Measurements from ENCODE around the gene EOLA1.
A peak's percentile ranks its signal among the peaks of the same experiment; 100 is the strongest.
"Not testable (repeated sequence)": the region's sequence is repeated elsewhere in the genome, so short reads cannot be mapped to it uniquely, and the experiment has no call there.

Gene EOLA1

DNA sequence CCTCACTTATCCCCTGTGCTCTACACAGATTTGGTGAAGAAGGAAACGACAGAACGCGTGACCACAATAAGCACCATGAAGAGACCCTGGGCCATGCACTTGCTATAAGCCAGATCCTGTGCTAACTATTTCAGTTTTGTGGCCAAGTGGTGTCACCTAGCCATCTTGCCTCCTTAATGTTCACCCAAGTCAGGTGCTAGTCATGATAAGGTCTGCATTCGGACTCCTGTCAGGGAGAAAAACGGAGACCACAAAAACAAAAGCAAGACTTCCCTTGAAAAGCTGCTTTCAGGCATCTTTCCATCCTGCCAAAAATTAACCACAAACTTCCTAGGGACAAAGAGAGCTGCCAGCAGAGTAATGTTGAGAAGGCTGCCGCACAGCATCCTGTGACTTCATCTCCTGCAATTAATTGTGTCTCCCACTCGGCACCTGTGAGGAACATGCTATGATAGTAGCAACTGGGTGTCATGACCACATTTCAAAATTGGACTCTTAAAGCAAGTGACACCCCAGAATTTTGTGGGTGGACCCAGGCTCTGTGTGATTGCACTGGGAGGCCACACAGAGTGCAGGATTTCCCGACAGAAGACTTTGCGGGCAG, 26.9 kb upstream of the EOLA1 start:
- peak; percentile 80 for DNase-seq (ENCODE audit: low read depth, low spot score)

DNA sequence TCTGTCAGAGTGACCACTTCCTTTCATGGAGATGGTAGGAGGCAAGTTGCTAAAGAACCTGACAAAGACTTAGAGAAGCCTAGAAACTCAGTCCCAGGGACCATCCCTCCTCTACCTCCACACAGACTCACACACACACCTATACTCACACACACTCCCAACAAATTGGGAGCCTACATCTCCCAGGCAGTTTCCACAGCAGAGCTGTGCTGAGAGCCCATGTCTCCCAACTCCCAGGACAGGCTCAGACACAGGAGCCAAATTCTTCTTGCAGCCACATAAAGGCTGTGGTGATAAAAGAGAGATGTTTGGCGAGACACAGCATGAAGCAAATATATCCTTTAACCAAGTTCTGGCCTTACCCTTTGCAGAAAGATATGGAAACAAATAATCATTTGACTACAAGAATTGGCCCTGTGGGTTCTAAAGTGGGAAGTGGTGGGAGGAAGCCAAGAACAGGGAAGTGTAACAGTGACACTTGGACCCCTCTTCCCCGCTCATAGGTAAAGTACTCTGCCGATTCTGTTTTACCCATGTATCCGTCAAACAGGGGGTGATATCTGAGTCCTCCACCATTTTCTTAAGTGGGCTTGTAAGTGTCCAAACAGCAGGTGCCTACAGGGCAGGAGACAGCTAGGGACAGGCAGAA, 24.7 kb upstream of the EOLA1 start:
- DNase-seq (ENCODE audit: low read depth, low spot score): no peak

DNA sequence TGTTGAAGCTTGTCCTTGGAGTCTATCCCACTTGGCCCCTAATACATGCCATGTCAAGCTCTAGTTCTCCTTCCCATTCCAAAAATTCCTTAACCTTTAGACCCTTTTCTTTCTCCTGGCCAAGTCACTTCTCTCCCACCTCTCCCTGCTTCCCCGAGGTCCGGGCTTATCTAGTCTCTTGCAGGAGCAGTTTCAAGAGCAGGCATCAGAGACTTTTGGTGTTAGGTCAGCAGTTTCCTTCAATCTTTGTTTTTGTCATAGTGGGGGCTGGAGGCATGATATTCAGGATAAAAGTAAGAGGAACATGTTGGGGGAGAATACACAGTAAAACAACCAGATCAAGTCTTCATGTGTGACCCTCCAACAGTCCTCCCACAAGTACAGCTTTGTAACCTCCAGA, 24.2 kb upstream of the EOLA1 start:
- DNase-seq (ENCODE audit: low read depth, low spot score): no peak

DNA sequence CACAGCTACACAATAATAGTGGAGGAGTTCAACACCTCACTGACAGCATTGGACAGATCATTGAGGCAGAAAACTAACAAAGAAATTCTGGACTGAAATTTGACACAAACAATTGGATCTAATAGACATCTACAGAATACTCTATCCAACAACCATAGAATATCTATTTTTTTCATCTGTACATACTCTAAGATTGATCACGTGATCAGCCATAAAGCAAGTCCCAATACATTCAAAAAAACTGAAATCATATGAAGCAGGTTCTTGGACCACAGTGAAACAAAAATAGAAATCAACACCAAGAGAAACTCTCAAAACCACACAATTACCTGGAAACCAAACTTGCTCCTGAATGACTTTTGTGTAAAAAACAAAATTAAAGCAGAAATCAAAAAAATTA, 23.5 kb upstream of the EOLA1 start:
- no peak for DNase-seq (ENCODE audit: low read depth, low spot score)

DNA sequence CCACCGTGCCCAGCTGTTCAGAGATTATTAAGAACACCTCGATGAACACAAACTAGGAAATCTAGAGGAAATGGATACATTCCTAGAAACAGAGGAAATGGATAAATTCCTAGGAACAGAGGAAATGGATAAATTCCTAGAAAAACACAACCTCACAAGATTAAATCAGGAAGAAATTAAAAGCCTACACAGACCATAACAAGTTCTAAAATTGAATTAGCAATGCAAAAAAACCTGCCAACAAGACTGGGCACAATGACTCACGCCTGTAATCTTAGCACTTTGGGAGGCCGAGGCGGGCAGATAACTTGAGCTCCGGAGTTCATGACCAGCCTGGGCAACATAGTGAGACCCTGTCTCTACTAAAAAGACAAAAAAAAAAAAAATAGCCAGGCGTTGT, 22.6 kb upstream of the EOLA1 start:
- DNase-seq (ENCODE audit: low read depth, low spot score): no peak

DNA sequence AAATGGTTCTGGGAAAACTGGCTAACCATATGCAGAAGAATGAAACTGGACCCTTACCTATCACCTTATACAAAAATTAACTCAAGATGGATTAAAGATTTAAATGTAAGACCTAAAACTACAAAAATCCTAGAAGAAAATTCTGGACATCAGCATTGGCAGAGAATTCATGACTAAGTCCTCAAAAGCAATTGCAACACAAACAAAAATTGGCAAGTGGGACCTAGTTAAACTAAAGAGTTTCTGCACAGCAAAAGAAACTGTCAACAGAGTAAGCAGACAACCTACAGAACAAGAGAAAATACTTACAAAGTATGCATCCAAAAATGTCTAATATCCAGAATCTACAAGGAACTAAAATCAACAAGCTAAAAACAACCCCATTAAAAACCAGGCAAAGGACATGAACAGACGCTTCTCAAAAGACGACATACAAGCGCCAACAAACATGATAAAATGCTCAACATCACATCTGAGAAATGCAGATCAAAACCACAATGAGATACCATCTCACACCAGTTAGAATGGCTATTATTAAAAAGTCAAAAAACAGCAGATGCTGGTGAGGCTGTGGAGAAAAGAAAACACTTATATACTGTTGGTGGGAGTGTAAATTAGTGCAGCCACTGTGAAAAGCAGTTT, 20.1 kb upstream of the EOLA1 start:
- not testable (repeated sequence) for DNase-seq (ENCODE audit: low read depth, low spot score)

DNA sequence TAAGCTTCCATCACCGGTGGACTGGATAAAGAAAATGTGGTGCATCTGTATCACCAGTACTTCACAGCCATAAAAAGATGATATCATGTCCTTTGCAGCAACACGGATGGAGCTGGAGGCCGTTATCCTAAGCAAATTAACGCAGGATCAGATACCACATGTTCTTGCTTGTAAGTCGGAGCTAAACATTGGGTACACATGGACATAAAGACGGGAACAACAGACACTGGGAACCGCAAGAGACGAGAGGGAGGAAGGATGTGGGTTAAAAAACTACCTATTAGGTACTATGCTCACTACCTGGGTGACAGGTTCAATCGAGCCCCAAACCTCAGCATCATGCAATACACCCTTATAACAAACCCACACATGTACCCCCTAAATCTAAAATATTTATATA, 19.4 kb upstream of the EOLA1 start:
- DNase-seq (ENCODE audit: low read depth, low spot score): no peak

DNA sequence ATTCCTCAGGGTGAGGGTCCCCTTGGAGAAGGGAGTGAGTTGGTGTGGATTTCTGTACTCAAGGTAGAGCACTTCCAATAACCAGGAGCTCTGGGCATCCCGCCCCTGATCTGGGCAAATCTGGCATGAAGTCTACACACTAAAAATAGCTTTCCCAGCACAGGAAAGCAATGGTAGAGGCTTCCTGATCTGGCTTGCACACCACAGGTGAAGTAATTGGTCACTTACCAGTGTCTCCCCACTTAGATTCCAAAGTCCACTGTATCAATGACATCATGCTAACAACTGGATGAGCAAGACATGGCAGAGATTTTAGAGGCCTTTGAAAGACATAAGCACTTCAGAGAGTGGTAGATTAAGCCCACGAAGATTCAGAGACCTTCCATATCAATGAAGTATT, 17.9 kb upstream of the EOLA1 start:
- no peak for DNase-seq (ENCODE audit: low read depth, low spot score)

DNA sequence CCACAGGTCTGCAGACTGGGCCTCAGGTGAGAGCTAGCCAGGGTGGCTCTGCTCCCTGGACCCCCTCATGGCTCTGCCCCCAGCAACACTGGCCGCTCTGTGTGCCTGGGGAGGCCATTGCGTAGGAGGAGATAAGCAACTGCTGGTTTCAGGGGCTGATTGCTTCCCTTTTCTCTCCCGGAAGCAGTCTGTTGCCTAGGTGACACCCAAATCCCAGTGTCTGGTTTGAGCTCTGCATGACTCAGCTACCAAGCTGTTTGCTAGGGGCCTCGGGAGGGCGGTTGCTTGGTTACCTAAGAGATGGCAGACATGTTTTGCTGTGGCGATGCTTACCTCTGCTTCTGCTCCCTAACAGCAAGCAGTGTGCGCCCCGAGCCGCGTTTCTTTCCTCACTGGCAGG, 15.4 kb upstream of the EOLA1 start:
- DNase-seq (ENCODE audit: low read depth, low spot score): peak; percentile 62

DNA sequence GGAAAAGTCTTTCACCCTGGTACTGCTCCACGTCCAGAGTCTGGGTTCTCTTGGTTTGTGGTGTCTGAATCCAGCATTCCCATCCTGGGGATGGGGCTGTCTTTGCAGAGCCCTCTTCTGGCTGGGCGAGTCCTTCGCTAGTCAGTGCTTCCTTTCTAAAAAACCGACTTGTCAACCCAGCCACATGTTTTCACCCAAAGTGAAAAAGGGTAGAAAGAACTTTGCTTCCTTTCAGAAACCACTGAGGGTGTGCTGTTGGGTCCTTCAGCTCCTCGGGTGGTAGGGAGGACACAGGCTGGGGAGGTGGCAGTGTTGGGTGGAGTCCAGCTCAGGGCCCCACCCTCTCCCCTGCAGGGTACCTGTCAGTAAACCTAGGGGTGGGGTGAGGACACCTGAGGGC, 14.9 kb upstream of the EOLA1 start:
- DNase-seq (ENCODE audit: low read depth, low spot score): not testable (repeated sequence)

DNA sequence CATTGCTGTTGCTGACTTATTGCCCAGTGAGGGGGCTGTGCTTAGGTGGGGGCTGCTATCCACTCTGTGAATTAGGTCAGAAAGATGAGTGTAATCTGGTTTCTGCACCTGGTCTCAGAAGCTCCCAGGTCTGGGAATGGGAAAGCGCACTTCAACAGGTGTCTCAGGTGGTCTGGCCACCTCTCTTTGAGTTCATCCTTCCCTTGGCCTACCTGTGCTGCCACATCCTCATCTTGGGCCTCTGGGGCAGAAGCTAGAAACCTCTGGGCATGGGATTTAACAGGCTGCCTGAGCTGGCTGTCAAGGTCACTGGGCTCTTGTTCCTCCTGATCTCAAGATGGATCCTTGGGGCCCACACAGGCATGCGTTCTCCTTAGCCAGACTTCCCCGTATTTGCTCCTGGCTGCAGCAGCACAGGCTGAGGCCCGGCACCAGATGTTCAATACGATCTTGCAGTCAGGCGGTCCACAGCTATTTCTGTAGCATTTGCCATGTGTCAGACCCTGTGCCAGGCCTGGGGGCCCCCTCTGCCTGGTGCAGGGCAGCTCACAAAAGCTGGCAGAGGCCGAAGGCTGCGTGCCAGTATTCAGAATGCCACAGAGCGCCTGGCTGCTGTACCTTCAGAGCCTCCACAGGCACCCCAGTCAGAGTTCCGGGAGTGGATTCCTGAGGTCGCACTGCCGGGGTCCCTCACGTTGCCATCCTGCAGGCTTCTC, 14.3 kb upstream of the EOLA1 start:
- not testable (repeated sequence) for DNase-seq (ENCODE audit: low read depth, low spot score)

DNA sequence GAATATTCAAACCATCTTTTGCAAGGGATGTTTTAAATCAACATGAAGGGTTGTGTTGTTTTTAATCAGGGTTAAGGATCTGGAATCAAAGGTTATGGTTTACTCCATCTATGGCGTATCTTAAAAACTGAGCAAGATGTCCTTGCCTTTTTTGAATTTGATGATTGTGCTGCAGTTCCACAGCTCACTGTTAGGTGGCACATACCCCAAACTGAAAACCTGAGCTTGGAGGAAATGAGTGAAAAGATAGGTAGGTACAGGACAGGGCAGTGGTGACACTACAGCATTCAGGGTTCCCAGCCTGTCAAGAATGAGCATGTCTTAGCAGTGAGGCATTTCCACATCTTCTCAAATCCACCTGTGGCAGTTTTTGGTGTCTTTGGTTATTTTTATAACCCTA, 13.1 kb upstream of the EOLA1 start:
- peak; percentile 28 for DNase-seq (ENCODE audit: low read depth, low spot score)

DNA sequence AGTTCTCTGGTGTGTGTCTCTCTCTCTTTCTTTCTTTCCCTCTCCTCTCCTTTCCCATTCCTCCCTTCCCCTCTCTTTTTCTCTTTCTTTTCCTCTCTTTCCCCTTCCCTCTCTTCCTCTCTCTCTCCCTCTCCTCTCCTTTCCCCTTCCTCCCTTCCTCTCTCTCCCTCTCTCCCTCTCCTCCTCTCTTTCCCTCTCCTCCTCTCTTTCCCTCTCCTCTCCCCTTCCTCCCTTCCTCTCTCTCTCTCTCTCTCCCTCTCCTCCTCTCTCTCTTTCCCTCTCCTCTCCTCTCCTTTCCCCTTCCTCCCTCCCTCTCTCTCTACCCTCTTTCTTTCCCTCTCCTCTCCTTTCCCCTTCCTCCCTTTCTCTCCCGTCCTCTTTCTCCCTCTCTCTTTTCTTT, 12.4 kb upstream of the EOLA1 start:
- DNase-seq (ENCODE audit: low read depth, low spot score): no peak

DNA sequence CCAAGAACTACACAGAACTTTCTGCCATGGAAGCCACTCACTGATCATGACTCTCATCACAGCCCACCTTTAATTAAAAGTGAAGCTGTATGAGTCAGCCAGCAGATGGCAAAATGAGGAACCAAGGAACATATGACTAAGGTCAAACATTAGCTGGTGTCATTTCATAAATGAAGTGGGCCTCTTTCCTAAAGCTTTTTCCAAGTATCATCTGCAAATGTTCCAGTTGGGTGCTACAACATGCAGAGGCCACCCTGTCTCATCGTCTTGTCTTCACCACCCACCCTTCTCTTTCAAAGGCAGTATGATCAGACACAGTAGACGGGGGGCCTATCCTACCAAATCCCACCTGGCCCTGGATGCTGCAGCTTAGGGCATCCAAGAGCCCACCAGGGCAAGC, 9.2 kb upstream of the EOLA1 start:
- DNase-seq (ENCODE audit: low read depth, low spot score): no peak

DNA sequence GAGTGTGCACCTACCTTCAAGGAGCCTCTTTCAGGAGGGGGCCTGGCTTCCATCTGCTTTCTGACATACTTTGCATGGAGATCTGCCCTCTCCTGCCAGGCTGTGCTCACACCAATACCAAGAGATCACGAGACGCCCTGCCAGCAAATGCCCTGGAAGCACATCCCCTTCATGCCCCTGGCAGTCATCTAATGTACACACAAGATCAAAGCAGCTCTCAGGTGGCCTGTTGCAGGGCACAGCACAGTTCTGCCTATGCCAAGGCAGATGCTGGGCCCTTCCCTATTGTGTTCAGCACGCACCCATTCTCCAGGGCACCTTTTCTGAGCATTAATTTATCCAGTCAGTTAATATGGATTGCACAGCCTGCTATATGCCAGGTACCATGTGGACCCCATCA, 7.9 kb upstream of the EOLA1 start:
- DNase-seq (ENCODE audit: low read depth, low spot score): not testable (repeated sequence)

DNA sequence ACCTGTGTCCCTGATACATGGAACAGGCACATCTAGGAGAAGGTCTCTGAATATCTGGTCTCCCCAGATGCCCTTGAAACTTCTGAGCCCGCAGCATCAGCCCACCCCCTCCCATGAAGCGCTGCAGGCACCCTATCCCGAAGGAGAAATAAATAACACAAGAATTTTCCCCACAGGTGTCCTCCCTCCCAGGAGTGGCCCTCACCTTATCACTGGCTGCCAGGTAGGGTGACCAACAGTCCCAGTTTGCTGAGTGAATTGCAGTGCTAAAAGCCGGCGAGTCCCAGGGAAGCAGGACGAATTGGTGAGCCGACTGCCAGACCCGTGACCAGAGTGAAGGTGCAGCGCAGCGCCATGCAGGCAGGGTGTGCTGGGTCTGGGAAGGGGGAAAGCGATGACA, 6.8 kb upstream of the EOLA1 start:
- DNase-seq (ENCODE audit: low read depth, low spot score): not testable (repeated sequence)

DNA sequence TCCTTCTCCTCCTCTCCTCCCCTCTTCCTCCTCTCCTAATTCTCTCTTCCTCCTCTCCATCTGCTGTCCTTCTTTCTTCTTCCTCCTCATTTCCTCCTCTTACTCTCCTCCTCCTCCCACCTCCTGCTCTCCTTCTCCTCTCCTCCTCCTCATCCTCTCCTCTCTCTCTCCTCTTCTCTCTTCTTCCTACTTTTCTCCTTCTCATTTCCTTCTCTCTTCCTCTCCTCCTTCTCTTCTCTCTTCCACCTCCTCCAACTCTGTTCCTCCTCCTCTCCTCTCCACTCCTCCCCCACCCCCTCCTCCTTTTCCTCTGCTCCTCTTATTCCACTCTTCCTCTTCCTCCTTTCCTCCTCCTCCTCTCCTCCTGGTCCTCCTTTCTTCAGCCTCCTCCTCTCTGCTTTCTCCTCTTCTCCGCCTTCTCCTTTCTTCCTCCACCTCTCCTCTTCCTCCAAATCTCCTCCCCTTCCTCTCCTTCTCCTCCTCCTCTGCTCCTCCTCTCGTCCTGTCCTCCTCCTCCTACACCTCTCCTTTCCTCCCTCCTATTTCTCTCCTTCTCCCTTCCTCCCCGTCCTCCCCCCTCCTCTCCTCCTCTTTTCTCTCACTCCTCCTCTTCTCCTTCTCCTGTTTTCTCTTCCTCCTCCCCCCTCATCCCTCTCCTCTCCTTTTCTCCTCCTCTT, 5.7 kb upstream of the EOLA1 start:
- not testable (repeated sequence) for DNase-seq (ENCODE audit: low read depth, low spot score)

DNA sequence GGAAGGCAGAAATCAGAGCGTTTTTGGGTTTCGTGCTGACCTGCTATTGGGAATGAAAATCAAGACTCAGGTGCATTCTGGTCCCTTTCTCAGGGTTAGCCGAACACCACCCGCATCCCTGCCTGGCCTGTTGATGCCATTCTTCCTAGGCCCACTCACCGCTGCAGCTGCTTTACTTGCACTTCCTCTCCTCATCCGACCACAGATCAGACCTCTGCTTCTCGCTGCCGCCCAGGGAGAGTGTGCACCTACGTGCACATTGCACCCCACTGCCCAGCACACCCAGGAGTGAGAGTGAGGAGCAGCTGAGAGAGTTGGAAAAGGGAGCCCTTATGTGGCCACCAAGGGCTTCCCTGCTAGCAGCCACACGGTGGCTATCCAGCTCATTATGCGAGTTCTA, 3.3 kb upstream of the EOLA1 start:
- not testable (repeated sequence) for DNase-seq (ENCODE audit: low read depth, low spot score)

DNA sequence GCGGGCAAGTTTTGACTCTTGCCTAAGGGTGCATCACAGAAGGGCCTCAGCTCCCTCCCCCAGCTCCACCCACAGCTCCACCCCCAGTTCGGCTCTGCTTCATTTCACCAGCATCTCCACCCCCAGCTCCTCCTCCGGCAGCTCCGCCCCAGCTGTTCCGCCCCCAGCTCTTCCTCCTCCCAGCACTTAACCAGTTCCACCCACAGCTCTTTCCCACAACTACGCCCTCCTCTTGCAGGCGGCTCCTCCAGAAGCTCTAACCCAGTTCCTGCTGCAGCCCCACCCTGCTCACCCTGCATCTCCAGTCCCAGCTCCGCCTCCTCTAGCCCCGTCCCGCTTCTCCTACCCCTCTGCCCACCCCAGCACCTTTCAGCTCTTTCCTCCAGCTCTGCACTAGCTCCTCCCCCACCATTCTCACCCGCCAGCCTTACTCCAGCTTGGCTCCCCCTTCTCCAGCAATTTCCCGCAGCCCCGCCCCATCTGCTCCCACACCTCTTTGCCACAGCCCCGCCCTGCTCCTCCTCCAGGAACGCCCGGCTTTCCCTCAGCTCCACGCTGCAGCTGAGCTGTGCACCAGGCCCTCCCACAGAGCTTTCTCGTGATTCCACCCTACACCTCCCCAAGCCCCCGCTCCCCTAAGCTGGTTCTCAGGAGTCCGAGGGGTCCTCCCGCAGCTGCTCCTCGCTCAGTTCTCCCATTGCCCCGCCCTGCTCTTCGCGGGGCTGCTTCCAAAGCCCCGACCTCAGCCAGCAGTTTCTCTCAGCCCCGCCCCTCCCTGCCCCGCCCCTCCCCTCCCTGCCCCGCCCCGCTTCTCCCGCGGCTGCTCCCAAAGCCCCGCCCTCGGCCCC, 1.3 kb upstream of the EOLA1 start:
- DNase-seq (ENCODE audit: low read depth, low spot score): peak; percentile 93

DNA sequence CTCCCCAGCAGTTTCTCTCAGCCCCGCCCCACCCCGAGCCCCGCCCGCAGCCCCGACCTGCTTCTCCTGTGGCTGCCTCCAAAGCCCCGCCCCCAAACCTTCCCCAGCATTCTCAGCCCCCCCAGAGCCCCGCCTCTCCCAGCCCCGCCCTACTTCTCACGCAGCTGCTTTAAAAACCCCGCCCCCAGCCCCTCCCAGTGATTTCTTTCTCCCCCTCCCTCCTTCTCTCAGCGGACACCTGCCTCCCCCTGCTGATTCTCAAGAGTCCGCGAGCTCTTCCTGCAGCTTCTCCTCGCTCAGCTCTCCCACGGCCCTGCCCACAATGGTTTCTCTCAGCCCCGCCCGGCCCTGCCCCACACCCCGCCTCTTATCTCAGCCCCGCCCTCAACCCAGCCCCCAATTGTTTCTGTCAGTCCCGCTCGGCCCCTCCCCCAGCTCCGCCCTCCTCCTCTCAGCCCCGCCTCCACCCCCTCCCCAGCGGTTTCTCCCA, 636 bp upstream of the EOLA1 start:
- peak; percentile 93 for DNase-seq (ENCODE audit: low read depth, low spot score)

DNA sequence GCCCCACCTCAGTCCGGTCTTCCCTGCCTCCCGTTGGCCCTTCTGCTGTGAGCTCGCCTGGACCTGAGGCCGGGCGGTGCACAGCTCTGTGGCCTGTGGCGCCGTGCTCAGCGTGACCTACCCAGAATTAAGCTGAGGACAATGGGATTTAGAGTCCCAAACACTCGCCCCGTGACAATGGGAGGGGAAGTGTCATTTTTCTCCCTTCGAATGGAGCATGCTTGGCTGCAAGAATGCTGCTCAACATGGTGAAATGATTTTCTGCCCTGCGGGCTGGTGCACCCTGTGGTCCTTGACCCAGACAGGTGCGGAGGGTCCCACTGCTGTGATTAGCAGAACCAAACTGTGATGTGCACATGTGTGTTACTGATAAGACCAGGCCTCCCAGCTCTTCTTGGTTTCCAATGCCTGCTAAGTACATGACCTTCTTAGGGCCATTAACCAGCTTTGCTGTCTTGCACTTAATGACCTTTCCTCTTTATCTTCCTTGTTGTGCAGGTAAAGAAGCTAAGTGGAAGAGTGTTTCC, 772 bp downstream of the EOLA1 start:
- DNase-seq (ENCODE audit: low read depth, low spot score): no peak
